Mesenteric fat pad (tissue), 1 donor: ENCODE results near the gene ASXL1. TPM values are rescaled to one million over a fixed set of nuclear protein-coding genes. Genes with fewer than 3 reads are reported as not detected.
"Not testable (repeated sequence)": the region's sequence is repeated elsewhere in the genome, so short reads cannot be mapped to it uniquely, and the experiment has no call there.

Experiments
- DNase-seq: peaks from one replicate; pipeline ENCODE4 v3.0.0-alpha.2; 2020; ENCODE audit warnings: low spot score
- total RNA-seq: library from RNA; stranded (reverse); fragmentation: NEBNext Ultra II Directional; extraction: Animal tissue kit (Norgen Biotek cat#: 25700); gene quantifications from one replicate; pipeline ENCODE4 v1.2.1, GENCODE V29; 2021
- donor health status: DM: yes; HTN: yes; CAD: no.

The ASXL1 gene
- total RNA-seq, 1 donor from 2014 or later = 75.3 TPM

DNA sequence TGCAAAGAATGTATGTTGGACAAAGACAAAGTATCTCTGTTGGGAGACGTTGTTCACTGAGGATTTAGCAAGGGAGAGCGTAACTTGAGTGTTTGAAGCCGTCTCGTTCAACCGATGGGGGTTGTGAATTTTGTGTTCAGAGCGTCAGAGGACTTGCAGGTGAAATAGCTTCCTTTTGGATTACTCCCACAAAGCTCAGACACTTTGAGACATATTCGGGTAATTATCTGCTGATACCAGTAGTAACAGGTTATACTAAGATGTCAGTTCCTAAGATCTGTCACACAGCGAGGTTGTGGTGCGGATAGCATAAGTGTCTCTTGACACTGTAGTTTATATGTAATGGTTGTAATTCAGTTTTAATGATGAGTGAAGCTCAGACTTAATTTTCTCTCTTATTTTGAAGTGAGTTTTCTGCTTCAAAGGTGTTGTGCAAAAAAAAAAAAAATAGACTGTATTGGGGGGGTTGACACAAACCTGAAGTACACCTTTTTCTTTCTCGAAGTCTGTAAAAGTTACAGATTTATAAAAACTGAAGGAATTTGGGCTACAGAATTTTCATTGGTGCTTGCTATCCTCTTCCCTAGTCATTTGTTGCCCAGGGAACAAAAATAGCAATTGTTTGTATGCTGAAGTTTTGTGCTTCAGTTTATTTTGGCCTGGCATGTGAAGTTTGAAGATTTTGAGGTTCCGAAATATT, 1.7 kb downstream of the ASXL1 start:
- DNase-seq = no peak

DNA sequence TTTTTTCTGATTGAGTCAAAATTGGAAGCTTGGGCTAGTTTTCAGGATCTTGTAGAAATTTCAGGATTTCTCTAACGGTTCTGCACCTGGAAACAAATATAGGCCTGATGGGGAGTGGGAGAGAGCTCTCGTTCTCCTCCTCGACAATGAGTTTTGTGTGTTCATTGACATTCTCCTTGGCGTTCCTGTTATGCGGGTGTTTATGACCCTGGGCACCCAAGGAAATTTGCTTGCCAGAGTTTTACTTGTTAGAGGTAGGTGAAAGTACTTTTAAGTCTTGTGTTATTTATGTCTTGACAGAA, 2.2 kb downstream of the ASXL1 start:
- no peak for DNase-seq

DNA sequence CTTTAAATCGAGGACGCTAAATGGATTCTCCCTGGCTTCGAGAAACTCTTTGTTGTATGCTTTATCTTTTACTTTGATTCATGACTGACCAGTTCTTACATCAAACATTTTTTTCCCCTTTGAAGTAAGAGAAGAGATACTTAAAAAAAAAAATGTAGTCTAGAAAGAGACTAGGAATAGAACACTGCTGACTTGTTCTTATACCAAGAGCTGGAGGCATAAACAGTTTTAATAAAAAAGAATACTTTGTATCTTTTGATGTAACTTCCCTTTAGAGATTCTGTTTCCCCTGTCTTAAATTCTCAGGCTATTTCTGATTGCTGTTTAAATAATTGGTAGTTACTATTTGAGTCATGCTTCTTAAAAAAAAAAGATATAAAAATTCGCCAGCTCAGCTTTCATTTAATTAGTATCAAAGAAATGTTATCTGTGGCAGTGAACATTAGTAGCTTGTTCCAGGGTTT, 4.8 kb downstream of the ASXL1 start:
- no peak for DNase-seq

GRCh38 chr20:32363492-32363891, 5.4 kb downstream of the ASXL1 start:
- no peak for DNase-seq

GRCh38 chr20:32364554-32365208, 6.5 kb downstream of the ASXL1 start:
- no peak for DNase-seq

DNA sequence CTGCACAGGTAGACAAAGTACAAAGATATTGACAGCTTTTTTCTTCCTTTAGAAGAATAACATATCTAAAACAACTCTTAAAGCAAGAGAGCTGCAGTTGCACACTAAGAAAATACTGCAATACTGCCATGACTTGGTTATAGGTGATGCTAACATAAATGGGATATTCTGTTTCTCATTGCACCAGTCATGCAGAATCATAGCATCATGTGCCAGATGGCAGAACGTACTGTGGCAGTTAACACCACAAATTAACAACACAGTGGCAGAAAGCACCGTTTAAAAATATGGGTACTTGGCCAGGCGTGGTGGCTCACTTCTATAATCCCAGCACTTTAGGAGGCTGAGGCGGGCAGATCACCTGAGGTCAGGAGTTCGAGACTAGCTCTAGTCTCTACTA, 7.4 kb downstream of the ASXL1 start:
- no peak for DNase-seq

DNA sequence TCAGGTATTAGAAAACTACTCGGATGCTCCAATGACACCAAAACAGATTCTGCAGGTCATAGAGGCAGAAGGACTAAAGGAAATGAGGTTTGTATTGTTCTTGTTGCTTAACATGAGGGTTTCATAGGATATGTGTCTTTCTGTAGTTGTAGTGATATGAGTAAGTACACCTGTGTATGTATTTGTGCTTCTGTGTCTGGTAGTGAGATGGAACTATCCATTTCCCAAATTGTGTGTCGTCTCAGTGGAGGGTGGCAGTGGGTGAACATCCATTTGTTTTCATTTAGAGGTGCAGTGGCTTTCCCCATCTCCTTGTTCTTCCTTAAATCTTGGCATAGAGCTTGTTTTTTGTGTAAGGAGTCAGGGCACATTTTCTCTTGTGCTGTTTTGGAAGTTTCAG, 8.2 kb downstream of the ASXL1 start:
- DNase-seq = no peak

DNA sequence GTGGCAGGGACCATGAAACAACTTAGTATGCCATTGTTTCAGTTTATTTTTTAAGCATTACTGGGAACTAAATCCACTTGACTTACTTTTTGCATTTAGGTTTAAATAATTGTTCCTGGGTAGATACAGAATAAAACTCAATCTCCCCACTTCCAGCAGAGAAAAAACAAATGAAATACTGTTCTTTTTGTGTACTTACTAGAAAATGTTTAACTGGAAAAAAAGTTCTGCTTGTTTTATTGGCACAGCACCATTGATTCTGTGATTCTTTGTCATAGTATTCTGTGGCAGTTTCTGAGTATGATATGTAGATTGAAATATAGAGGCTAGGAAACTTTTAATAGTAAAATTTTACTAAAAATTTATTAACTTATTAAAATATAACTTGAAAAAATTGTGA, 10.2 kb downstream of the ASXL1 start:
- no peak for DNase-seq

DNA sequence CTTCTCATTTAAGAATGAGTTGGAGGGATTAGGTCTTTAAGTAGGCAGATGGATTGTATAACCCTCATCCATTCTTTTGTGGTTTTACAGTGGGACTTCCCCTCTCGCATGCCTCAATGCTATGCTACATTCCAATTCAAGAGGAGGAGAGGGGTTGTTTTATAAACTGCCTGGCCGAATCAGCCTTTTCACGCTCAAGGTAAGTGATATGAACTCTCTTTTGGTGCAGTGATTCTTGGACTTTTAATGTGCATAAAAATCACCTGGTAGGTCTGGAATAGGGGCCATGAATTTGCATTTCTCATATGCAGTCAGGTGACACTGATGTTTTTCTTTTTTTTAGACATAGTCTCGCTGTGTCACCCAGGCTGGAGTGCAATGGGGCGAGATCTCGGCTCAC, 10.8 kb downstream of the ASXL1 start:
- DNase-seq = no peak

- DNase-seq = no peak
These were observed 12.8 kb downstream of the ASXL1 start for GRCh38 chr20:32370897-32371296.

- DNase-seq = no peak
These were observed 20.3 kb downstream of the ASXL1 start for GRCh38 chr20:32378461-32378860.

DNA sequence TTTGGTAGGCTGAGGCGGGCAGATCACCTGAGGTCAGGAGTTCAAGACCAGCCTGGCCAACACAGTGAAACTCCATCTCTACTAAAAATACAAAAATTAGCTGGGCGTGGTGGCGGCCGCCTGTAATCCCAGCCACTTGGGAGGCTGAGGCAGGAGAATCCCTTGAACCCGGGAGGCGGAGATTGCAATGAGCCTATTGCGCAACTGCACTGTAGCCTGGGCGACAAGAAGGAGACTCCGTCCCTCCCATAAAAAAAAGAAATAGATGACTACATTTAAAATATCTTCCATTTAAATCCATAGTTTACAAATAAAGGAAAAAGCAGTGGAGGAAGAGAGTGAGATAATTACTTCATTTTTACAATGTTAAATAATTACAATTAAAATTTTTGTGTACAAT, 21.9 kb downstream of the ASXL1 start:
- not testable (repeated sequence) for DNase-seq

- DNase-seq = no peak
These were observed 22.6 kb downstream of the ASXL1 start for GRCh38 chr20:32380745-32381144.

DNA sequence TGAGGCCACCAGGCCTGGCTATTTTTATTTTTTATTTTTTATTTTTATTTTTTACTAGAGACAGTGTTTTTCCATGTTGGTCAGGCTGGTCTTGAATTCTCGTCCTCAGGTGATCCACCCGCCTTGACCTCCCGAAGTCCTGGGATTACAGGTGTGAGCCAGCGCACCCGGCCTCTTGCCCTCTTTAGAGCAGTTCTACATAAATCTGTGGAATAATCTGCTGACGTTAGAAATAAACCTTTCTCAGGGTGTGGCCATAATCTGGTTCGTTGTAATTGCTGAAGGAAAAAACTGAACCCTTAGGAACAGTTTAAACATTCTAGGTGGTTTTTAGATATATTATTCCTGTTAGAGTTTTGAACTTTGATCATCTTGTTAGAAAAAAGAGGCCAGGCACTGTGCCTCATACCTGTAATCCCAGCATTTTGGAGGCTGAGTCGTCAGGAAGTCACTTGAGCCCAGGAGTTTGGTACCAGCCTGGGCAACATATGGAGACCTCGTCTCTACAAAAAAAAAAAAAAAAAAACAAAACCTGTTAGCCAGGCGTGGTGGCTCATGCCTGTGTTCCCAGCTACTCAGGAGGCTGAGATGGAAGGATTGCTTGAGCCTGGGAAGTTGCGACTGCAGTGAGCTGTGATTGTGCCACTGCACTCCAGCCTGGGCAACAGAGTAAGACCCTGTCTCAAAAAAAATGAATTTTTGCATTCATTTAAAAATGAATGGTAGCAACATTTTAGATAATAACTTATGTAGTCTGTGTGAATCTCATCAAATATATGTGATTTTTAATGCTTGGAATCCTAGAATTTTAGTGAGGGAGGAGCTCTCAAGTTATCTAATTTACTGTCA, 24.2 kb downstream of the ASXL1 start:
- DNase-seq = no peak

GRCh38 chr20:32383441-32383840, 25.3 kb downstream of the ASXL1 start:
- not testable (repeated sequence) for DNase-seq

DNA sequence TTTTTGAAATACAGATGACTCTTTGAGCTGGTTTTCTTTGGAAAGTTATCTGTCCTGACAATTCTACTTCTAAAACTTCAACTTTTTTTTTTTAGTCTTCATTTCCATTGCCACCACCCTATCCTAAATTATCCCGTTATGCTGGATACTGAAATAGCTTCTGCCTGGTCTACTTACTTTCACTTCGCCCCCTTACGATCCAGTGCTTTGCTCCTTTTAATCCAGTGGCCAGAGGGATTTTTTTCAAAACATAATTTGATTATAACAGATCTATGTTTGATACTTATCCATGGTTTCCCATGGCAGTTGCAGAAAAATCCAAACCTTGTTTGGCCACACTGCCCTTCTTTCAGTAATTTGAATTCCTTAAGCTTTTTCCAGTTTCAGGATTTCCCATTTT, 27.4 kb downstream of the ASXL1 start:
- no peak for DNase-seq

GRCh38 chr20:32386091-32386490, 28.0 kb downstream of the ASXL1 start:
- DNase-seq = no peak

DNA sequence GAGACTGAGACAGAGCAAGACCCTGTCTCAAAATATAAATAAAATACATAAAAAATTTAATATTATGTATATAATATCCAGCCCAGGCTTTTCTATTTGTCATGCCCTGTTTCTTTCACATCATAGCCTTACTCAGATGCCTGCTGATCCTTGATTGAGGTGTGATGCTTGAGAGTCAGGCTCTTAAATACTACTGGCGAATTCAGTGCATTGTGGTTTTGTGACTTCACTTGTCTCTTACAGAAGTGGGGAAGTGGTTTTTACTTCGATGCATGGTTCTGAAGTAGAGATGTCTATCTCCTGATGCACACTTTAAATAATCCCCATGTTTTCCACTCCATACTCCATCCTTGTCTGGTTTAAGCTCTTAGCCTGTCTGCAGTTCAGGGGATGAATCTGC, 29.1 kb downstream of the ASXL1 start:
- no peak for DNase-seq

- DNase-seq = no peak
These were observed 32.9 kb downstream of the ASXL1 start for GRCh38 chr20:32391003-32391402.

DNA sequence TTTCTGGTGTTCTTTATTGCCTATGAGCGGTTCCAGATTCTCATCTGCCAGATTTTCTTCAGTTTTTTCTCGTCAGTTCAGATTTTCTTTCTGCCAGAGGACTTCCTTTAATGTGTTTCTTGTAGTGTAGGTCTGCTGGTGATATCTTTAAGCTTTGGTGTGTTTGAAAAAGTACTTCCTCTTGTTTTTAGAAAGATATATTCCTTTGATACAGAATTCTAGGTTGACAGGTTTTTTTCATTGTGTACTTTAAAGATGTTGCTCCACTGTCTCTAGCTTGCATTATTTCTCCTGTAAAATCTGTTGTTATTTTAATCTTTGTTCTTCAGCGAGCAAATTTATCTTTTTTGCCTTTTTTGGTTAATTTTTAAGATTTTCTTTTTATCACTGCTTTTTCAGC, 36.9 kb downstream of the ASXL1 start:
- DNase-seq = no peak

GRCh38 chr20:32396646-32397160, 38.6 kb downstream of the ASXL1 start:
- no peak for DNase-seq

GRCh38 chr20:32397567-32398084, 39.5 kb downstream of the ASXL1 start:
- no peak for DNase-seq
